ENCODE results near the gene C4orf50. TPM values are rescaled to one million over a fixed set of nuclear protein-coding genes. Genes with fewer than 3 reads are reported as not detected.

The C4orf50 gene
- total RNA-seq, 1 experiment from 2014 or later: 0.17 TPM

DNA sequence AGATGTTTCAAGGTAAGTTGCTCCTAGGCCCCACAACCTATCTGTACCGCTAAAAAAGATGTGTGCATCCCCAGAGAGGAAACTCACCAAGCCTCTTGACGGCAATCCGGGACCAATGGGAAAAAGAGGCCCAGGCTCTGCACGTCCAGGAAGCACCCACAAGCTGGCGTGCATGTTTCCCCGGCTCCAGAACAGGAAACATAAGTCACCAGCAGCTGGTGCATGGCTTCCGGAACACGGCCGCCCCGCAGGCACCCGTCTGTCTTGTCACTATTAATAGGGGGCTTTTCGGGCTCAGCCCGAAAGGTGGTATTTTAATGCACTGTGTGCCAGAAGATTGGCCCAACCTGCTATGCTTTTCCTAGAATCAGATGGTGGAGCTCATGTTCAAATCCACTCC lies 147.5 kb downstream of the C4orf50 start:
- Histone ChIP-seq H3K27me3 (ENCODE audit: insufficient read depth, low read length) (no peaks in the 10 kb centered on the region), H2BK15ac (ENCODE audit: low read depth, low read length) (no peak overlapping the region), H4K8ac (replicated peaks; ENCODE audit: insufficient read length, low read depth, low read length) (no peak overlapping the region), H3K79me2 (ENCODE audit: insufficient read depth, low read length) (peaks cover 12% of the 10 kb centered on the region; the same call in 1 of the 2 replicates), H3K9ac (ENCODE audit: extremely low read depth, insufficient read length, low read length) (no peak overlapping the region), H4K91ac (ENCODE audit: insufficient read length, low read depth, low read length) (no peak overlapping the region), H3K4me2 (ENCODE audit: insufficient read depth, insufficient read length, low read length) (no peak overlapping the region), H4K5ac (ENCODE audit: insufficient read length, low read depth, low read length) (no peak overlapping the region), H3K23ac (ENCODE audit: insufficient read length, low read depth, low read length) (no peak overlapping the region), H2AK5ac (ENCODE audit: insufficient read length, low read length) (no peak overlapping the region), H3K14ac (ENCODE audit: insufficient read depth, low read length) (no peak overlapping the region), H2BK120ac (ENCODE audit: low read depth, low read length, poor library complexity, severe bottlenecking) (no peak overlapping the region), H3K4me1 (ENCODE audit: insufficient read depth, low read length) (peaks cover 6% of the 10 kb centered on the region; the same call in 1 of the 2 replicates), H4K20me1 (ENCODE audit: control insufficient read depth, insufficient read depth, insufficient read length) (no peaks in the 10 kb centered on the region), H3K18ac (ENCODE audit: insufficient read length, low read depth, low read length) (no peak overlapping the region), H3K79me1 (ENCODE audit: insufficient read depth, low read depth, low read length, poor library complexity, severe bottlenecking) (peaks cover 8% of the 10 kb centered on the region), H2AFZ (ENCODE audit: low read length) (no peak overlapping the region), H3K9me3 (ENCODE audit: control insufficient read depth, low read depth, low read length) (no peaks in the 10 kb centered on the region), H2BK12ac (ENCODE audit: insufficient read length, low read depth, low read length) (no peak overlapping the region), H3T11ph (ENCODE audit: low read length) (no peak overlapping the region), H2BK20ac (ENCODE audit: low read depth, low read length, poor library complexity, severe bottlenecking) (no peak overlapping the region), H3K56ac (ENCODE audit: insufficient read length, low read depth, low read length) (no peak overlapping the region), H3K23me2 (ENCODE audit: insufficient read length, low read depth, low read length, poor library complexity, severe bottlenecking) (no peaks in the 10 kb centered on the region), H2BK5ac (ENCODE audit: insufficient read length, low read length) (no peak overlapping the region), H3K4ac (ENCODE audit: low read depth, low read length) (no peak overlapping the region), H3K27ac (ENCODE audit: insufficient read length, low read depth, low read length) (no peak overlapping the region)
- no peak overlapping the region for H3K27ac Mint-ChIP-seq
- peaks cover 21 to 33% (median 26%) of the 10 kb centered on the region in 3 experiments for H3K36me3 Mint-ChIP-seq (ENCODE audit: insufficient read depth in 1 of 3, low read depth in 3 of 3)
- H3K4me1 Mint-ChIP-seq: peaks cover 16 to 22% of the 10 kb centered on the region in 2 experiments
- TF ChIP-seq, protein P1, sequence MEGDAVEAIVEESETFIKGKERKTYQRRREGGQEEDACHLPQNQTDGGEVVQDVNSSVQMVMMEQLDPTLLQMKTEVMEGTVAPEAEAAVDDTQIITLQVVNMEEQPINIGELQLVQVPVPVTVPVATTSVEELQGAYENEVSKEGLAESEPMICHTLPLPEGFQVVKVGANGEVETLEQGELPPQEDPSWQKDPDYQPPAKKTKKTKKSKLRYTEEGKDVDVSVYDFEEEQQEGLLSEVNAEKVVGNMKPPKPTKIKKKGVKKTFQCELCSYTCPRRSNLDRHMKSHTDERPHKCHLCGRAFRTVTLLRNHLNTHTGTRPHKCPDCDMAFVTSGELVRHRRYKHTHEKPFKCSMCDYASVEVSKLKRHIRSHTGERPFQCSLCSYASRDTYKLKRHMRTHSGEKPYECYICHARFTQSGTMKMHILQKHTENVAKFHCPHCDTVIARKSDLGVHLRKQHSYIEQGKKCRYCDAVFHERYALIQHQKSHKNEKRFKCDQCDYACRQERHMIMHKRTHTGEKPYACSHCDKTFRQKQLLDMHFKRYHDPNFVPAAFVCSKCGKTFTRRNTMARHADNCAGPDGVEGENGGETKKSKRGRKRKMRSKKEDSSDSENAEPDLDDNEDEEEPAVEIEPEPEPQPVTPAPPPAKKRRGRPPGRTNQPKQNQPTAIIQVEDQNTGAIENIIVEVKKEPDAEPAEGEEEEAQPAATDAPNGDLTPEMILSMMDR (conservative IDR thresholded peaks at IDR 0.05): no peak
- peaks cover 3% of the 10 kb centered on the region in 2 experiments; a peak in 2 of 5 replicates for H3K9me3 Mint-ChIP-seq
- no peak overlapping the region for H3K4me3 Mint-ChIP-seq
- H3K27me3 Mint-ChIP-seq (ENCODE audit: low read depth): peaks cover 4% of the 10 kb centered on the region; the same call in 1 of the 2 replicates
- WGBS (ENCODE audit: extremely low coverage, insufficient read length, low lambda C conversion rate): no CpG with 5 or more reads among the region's 13 CpGs
- DNase-seq: no peak

Measured in H9 (cell line).